HG03432 (cell line): ENCODE results near the gene CHD2.

ENCODE experiments used
- ATAC-seq: cut with Tn5 transposase; IDR thresholded peaks from one replicate; pipeline ENCODE4 v1.9.1; 2021; ENCODE audit warnings: mild to moderate bottlenecking, moderate library complexity; ENCODE audit not compliant: unreplicated experiment

CHD2 gene

DNA sequence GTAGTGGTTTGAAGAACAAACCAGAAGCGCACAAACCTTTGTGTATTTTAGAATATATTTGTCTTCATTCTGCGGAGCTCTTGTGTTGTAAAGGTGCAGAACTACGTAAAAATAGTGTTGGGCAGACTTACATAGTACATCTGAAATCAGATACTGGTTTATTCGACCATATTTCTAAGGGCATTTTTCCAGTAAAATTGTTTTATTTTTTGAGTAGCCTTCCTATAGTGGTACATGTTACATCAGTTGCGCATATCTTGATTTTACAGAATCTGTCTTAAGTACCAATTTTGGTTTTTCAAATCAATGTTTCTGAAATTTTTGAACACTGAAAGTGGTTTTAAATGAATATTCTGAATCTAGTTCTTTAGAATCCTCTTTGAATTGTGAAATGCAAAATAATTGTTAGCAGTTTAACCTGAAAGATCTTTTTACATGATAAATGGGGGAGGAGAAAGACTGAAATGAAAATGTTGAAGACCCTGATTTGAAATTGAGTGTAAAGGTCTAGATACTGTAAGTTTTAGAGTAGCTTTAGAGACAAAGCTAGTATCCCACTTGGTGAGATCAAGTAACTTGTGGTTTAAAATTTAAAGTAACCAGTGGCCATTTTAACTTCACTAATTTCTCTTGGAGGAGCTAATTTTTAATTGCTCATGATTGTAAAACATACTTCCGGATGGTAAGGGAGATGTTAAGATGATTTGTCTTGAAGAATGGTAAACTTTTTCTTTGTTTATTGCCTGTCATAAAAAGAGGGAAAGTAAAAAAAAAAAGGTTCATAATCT is 15.5 kb upstream of the CHD2 start:
- ATAC-seq = no peak

- no peak for ATAC-seq
These were observed 14.7 kb upstream of the CHD2 start for GRCh38 chr15:92885224-92886041.

DNA sequence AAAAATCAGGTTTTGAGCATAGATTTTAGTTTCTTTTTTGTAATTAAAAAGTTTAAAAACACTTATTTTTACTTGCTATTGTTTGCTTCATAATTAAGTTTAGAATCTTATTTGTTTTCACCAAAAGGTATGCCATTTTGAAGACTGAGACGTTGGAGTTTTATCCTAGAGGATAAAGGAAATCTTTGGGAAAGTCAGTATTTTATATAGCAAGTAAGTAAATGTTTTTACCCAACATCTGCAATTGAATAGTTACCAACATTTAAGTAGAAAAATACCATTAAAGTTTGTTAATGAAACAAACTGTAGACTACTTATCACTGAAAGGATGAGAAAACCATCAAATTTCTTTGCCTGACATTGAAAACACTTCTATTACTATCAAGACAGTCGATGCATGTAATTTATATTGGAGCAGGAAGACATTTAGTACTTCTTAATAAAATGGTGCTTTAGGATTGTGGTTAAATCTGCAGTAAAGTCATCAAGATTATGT is 14.0 kb upstream of the CHD2 start:
- no peak for ATAC-seq

DNA sequence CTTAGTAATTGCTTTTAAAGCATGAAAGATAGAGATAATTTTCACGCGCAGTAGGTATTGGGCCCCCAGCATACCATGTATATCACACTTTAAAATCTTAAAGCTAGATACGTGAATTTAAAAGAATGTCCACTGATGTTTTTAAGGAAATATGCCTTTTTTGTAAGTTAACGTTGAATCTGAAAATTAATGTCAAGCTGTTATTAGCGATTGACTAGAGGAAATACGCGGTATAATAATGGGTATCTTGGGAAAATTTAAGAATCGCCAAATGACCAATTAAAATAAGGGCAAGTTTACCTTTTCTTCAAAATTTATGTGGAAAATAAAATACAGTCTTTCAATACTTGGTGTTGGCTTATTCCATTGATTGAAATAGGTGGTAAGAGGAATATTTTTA is 13.3 kb upstream of the CHD2 start:
- no peak for ATAC-seq

- ATAC-seq = no peak
These were observed 12.3 kb upstream of the CHD2 start for GRCh38 chr15:92887869-92888268.

- no peak for ATAC-seq
These were observed 10.6 kb upstream of the CHD2 start for GRCh38 chr15:92889390-92890107.

GRCh38 chr15:92891533-92892200 is 8.5 kb upstream of the CHD2 start:
- no peak for ATAC-seq

GRCh38 chr15:92892201-92892555 is 7.9 kb upstream of the CHD2 start:
- ATAC-seq = no peak

DNA sequence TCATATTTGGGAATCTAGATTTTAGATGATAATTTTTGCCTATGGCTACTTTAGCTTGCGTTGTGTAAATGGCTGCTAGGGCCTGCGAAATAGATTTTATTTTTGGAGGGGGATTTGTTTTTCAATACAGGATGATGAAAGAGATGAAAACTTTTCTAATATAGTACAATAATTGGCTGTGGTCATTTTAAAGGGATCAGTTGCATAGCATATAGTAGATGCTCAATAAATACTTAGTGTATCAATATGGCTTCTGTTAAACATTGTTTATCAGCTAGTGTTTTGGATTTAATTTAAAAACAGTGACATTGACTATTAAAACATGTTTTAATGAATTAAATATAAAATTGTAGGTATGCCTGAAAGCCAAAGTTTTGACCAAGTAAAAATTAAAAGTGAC is 6.9 kb upstream of the CHD2 start:
- ATAC-seq = no peak

- ATAC-seq = no peak
These were observed 3.6 kb upstream of the CHD2 start for GRCh38 chr15:92896561-92896960.

GRCh38 chr15:92897620-92898019 is 2.5 kb upstream of the CHD2 start:
- no peak for ATAC-seq

DNA sequence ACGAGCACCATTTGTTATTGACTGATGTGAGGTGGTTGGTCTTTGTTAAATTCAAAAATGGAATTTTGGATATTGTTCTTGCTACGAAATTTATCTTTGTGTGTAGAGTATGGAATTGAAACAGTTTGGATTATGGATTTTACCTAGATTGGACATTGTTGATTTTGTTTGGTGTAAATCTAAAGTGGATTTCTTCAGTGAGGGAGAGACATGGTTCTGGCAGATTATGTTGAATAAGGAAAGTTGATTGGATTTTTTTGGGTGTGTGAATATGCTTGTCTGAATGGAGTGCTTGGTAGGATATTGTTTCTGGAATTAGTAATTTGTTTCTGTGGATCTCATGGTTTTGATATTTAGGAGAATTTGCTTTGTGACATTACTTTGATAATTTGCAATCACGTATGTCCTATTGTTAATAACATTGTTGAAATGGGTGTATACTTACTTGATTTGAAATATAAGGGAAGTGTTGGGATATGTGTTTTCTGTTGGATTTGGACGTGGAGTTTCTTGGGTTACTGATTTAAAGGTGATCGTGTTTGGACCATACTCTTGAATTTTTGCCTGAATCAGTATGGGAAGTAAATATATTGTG is 1.0 kb upstream of the CHD2 start:
- ATAC-seq = no peak

GRCh38 chr15:92899601-92899947 is 550 bp upstream of the CHD2 start:
- no peak for ATAC-seq

- no peak for ATAC-seq
These were observed 577 bp downstream of the CHD2 start for GRCh38 chr15:92900731-92901071.

- no peak for ATAC-seq
These were observed 1.1 kb downstream of the CHD2 start for GRCh38 chr15:92901072-92901761.

DNA sequence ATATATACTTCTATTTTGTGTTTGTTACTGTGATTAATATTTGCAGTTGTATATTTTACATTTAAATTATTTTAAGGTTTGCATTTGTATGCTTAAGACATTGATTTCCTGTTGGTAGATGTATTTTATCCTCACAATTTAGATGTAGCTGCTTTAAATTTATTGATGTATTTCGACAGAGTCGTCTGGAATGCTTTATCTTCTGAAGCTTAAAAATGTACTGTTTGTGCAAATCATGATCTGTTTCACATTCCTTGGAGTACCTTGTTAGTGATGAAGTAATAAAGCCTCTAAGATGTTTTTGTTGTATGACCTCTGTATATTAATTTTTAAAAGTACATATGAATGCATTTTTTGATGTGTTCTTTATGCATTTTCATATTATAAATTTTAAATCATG is 1.9 kb downstream of the CHD2 start:
- ATAC-seq = no peak

DNA sequence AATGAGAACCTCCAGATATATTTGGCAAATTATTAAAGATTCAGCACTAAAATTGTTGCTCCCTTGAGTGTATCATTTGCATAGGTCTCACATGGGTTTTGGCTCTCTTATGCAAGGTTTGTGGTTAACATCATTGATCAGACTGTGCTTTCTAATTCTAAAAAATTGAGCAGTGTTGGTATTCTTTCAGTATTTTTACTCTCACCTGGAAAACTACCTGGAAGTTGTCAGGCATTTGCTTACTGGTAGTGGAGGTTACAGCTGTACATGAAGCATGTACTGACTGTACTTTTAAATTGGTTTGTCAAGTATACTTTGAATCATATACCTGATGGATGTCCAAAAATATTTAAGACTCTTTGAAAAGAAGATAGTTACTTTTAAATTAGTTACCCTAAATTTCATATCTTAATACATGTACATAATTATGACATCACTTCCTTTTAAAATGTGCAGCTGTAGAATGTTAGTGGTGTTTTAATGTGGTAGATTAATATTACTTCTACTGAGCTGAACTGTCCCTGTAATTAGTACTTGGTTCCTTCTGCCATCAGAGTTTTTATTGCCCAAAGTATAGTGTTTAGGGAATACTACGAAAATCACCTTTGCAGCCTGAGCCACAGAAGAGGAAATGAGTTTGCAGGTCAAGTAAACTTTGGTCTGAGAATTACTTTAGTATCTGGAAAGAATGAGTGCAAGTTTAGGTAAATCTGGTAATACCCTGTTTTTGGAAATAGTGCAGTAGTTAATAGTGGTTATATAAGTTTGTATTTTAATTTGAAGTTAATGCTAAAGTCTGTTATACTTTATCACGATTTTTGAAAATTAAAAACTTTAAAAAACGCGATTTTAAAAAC is 2.8 kb downstream of the CHD2 start:
- ATAC-seq = no peak

- ATAC-seq = no peak
These were observed 3.5 kb downstream of the CHD2 start for GRCh38 chr15:92903631-92903965.

DNA sequence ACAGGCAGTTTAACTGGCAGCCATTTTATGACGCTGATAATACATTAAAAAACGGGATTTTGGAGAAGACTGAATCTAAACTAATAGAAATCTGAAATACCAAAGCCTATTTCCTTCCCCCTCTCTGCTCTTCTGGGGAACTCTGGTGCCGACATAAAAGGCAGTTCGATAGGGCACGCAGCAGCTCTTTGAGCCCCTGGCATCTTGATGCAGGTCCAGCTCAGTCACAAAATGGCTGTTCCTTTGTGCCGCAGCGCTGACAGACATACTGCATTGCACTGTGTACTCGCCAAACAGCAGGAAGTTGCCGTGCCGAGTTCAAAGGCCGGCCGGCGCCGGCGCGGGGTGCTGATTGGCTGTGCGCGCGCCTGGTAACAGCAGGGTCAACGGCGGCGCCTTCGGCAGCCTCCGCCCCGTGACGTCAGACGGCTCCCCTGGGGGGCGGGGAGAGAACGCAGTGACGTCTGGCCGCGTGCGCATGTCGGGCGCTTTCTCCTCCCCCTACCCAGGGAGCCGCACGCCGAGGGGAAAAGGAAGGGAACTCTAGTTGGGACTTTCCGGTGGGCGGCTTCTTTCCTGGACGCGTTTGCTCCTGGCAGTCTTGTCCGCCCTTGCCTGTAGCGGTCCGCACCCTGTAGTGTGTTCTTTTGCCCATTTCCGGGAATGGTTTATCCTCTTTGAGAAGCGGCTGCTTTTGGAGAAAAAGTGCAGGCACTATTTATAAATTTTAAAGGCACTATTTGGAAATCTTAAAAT is 4.0 kb downstream of the CHD2 start:
- peak; percentile 86 for ATAC-seq
